Prostate gland (tissue), 2 donors: ENCODE results near the gene HTR4. TPM values are rescaled to one million over a fixed set of nuclear protein-coding genes. Genes with fewer than 3 reads are reported as not detected.

Experiments used
- DNase-seq: peaks from one replicate; pipeline ENCODE4 v3.0.0-alpha.2; 2019; ENCODE audit warnings: low spot score
- H3K27ac ChIP-seq, 2 donors: fragments of 200-600 bp; sonication (generic); 2 replicates each; pipeline ENCODE4 v1.5.1; 2017 to 2019
- H3K27me3 ChIP-seq: fragments of 200-600 bp; sonication (generic); replicated peaks from 2 replicates; pipeline ENCODE4 v1.5.1; 2019; ENCODE audit not compliant: insufficient read depth
- H3K36me3 ChIP-seq, 2 donors: fragments of 200-600 bp; sonication (generic); 1 replicate in 1 of 2; 2 replicates in 1 of 2; pipeline versions ENCODE4 v1.5.1 to v1.8.1; 2017 to 2019
- H3K4me1 ChIP-seq: fragments of 200-600 bp; sonication (generic); replicated peaks from 2 replicates; pipeline ENCODE4 v1.5.1; 2019
- H3K4me3 ChIP-seq, 2 donors: fragments of 200-600 bp; sonication (generic); 2 replicates each; pipeline ENCODE4 v1.5.1; 2017 to 2019
- H3K9me3 ChIP-seq: fragments of 200-600 bp; sonication (generic); 2 replicates; pipeline ENCODE4 v1.5.1; 2017
- POLR2A ChIP-seq: fragments of 450-650 bp; IDR thresholded peaks from one replicate; pipeline ENCODE4 v1.6.1; 2016; ENCODE audit warnings: antibody characterized with exemption, mild to moderate bottlenecking
- POLR2AphosphoS5 ChIP-seq: sonication (generic); formaldehyde crosslinking; IDR thresholded peaks from one replicate; pipeline ENCODE4 v1.6.1; 2017; ENCODE audit warnings: antibody characterized with exemption
- WGBS: methylation state at CpG from one replicate; pipeline ENCODE4 v1.1.5; 2018; 5-methylcytosine and 5-hydroxymethylcytosine counted together
- intact Hi-C: fragments of 100-400 bp; cut with DNase I; formaldehyde crosslinking; loops from one replicate; pipeline ENCODE4 v1.14.2; 2022
- total RNA-seq, 2 donors: library from RNA; depleted of rRNA; stranded (reverse); fragments of >200 nt; gene quantifications; one replicate each; pipeline ENCODE4 v1.1.0, GENCODE V29; 2016
- TF ChIP-seq, protein P1 (sequence below), 4 experiments: fragments of 200-600 bp in 2 of 4; fragments of 450-650 bp in 2 of 4; sonication (generic) in 2 of 4; IDR thresholded peaks; 1 replicate in 3 of 4; 2 replicates in 1 of 4; pipeline ENCODE4 v1.5.1; 2016 to 2019; ENCODE audit warnings: antibody characterized with exemption in 4 of 4, mild to moderate bottlenecking in 2 of 4, moderate library complexity in 2 of 4

Gene HTR4, protein sequence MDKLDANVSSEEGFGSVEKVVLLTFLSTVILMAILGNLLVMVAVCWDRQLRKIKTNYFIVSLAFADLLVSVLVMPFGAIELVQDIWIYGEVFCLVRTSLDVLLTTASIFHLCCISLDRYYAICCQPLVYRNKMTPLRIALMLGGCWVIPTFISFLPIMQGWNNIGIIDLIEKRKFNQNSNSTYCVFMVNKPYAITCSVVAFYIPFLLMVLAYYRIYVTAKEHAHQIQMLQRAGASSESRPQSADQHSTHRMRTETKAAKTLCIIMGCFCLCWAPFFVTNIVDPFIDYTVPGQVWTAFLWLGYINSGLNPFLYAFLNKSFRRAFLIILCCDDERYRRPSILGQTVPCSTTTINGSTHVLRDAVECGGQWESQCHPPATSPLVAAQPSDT
- total RNA-seq = 1 to 10 TPM in 1 of 2 donors, not detected in 1; 2.1 TPM

DNA sequence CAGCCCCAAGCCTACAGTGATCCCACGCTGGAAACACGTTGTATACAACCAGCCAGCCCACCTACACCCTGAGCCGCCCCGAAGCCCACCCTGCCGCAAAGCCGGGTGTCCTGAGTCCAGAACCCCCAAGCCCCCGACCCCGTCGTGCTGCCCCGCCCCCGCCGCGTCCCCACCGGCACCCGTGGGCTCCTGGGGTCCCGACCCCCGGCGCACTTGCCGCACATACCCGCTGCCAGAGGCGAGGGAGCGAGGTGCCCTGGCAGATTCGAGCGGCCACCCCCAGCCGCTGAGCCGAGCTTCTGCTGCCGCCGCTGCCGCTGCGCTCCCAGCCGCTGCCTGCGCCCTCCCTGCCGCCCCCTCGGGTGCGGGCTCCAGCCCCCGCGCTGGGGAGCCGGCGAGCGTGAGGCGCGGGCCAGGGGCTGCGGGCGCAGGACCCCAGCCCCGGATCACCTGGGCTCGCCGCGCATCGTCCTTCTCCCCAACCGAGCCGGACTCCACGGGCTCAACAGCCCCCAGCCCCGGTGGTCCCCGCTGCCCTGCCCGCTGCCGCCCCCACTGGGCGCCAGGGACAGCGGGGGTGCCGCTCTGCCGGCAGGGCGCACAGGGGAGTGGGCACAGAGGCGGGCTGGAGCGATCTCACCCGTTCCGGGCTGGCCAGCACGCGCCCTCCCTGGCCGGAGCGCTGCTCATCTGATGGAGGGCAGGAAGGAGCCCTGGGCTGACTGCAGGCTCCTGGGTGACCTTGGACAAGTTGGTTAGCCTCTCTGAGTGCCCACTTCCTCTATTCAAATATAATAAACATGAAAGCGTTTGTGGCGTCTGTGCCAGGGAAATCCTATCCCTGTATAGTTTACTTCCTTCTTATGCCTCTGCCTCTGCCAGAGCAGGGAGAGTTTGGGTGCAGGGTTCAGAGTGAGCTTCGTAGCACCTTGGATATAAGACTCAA is at the start of gene HTR4:
Gene HTR4, minus strand, starts transcription at position 692 of the 946 bp plus-strand sequence. CDS start 17,513 bp downstream, outside the sequence.
- H3K9me3 ChIP-seq = no peaks in the 10 kb centered on the region
- no peaks in the 10 kb centered on the region for H3K36me3 ChIP-seq
- DNase-seq = no peak
- TF ChIP-seq POLR2A (no peak), POLR2AphosphoS5 (no peak)
- TF ChIP-seq, protein P1, sequence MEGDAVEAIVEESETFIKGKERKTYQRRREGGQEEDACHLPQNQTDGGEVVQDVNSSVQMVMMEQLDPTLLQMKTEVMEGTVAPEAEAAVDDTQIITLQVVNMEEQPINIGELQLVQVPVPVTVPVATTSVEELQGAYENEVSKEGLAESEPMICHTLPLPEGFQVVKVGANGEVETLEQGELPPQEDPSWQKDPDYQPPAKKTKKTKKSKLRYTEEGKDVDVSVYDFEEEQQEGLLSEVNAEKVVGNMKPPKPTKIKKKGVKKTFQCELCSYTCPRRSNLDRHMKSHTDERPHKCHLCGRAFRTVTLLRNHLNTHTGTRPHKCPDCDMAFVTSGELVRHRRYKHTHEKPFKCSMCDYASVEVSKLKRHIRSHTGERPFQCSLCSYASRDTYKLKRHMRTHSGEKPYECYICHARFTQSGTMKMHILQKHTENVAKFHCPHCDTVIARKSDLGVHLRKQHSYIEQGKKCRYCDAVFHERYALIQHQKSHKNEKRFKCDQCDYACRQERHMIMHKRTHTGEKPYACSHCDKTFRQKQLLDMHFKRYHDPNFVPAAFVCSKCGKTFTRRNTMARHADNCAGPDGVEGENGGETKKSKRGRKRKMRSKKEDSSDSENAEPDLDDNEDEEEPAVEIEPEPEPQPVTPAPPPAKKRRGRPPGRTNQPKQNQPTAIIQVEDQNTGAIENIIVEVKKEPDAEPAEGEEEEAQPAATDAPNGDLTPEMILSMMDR (IDR thresholded peaks at IDR 0.05) = no peak
- no peaks in the 10 kb centered on the region for H3K4me1 ChIP-seq
- peaks cover 12% of the 10 kb centered on the region for H3K27me3 ChIP-seq
- H3K4me3 ChIP-seq = peak within 1 kb of the TSS in 1 of 2 donors; percentile 3
- H3K27ac ChIP-seq = no peak within 1 kb of the TSS
- intact Hi-C loops = no loop called here
- WGBS = 7% methylated on average over 26 of the region's 72 CpGs

DNA sequence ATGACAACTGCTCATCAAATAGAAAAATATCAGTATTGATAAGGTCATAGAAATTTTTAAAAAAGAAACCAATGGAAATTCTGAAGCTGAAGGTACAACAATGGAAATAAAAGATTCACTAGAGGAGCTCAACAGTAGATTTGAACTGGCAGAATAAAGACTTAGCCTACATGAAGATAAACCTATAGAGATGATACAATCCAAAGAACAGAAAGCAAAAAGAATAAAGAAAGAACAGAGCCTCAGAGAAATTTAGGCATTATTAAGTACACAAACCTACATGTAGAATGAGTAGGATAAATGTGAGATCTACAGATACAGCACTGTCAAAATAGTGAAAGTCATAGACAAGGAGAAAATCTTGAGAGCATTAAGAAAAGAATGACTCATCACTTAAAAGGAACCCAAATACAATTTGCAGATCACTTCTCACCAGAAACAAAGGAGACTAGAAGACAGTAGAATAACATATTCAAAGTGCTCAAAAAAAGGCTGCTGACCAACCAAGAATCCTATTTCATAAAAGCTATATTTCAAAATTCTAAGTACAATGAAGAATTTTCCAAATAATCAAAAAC is 47.8 kb upstream of the HTR4 start:
- Histone ChIP-seq H3K36me3 (no peaks in the 10 kb centered on the region), H3K27me3 (no peaks in the 10 kb centered on the region), H3K4me3 (no peak overlapping the region), H3K9me3 (no peaks in the 10 kb centered on the region), H3K4me1 (no peaks in the 10 kb centered on the region), H3K27ac (no peak overlapping the region)
- no peak for DNase-seq
- intact Hi-C loops = no loop called here
- no peak for TF ChIP-seq POLR2AphosphoS5
- TF ChIP-seq POLR2A = no peak
- TF ChIP-seq, protein P1 (IDR thresholded peaks at IDR 0.05) = no peak

GRCh38 chr5:148699028-148699427 is 44.7 kb upstream of the HTR4 start:
- Histone ChIP-seq H3K4me3 (no peak overlapping the region), H3K27ac (no peak overlapping the region)
- intact Hi-C loops = no loop called here

GRCh38 chr5:148697809-148698196 is 43.5 kb upstream of the HTR4 start:
- H3K9me3 ChIP-seq = no peaks in the 10 kb centered on the region
- no peaks in the 10 kb centered on the region for H3K27me3 ChIP-seq
- TF ChIP-seq, protein P1 (IDR thresholded peaks at IDR 0.05) = no peak
- TF ChIP-seq POLR2A (no peak), POLR2AphosphoS5 (no peak)
- no peak for DNase-seq
- intact Hi-C loops = no loop called here
- no peak overlapping the region for H3K4me3 ChIP-seq
- no peak overlapping the region for H3K27ac ChIP-seq
- no peaks in the 10 kb centered on the region for H3K36me3 ChIP-seq
- H3K4me1 ChIP-seq = no peaks in the 10 kb centered on the region
- WGBS = 48% methylated on average over 2 of the region's 2 CpGs

More at GRCh38 chr5:148699028-148699427, 44.7 kb upstream of the HTR4 start:
- no peak for DNase-seq
- H3K27me3 ChIP-seq = no peaks in the 10 kb centered on the region
- H3K4me1 ChIP-seq = no peaks in the 10 kb centered on the region
- no peaks in the 10 kb centered on the region for H3K36me3 ChIP-seq
- no peak for TF ChIP-seq POLR2A
- TF ChIP-seq POLR2AphosphoS5 = no peak
- TF ChIP-seq, protein P1 (IDR thresholded peaks at IDR 0.05) = no peak
- no peaks in the 10 kb centered on the region for H3K9me3 ChIP-seq
- 84% methylated on average over 3 of the region's 3 CpGs for WGBS
